Right cardiac atrium (tissue), 5 donors: ENCODE measurements around the gene DZIP1. TPM values are rescaled to one million over a fixed set of nuclear protein-coding genes. Genes with fewer than 3 reads are reported as not detected.

Source experiments
- ATAC-seq, 2 donors: fragments of 200-7000 bp; cut with Tn5 transposase; one replicate each; pipeline versions ENCODE4 v1.8.0 to v1.9.1; 2020; ENCODE audit warnings: moderate library complexity in 2 of 2, mild to moderate bottlenecking in 1 of 2
- DNase-seq, 3 donors: peaks; one replicate each; pipeline ENCODE4 v3.0.0-alpha.2; 2020
- H3K27ac ChIP-seq: one replicate; pipeline ENCODE4 v1.5.1; 2013; ENCODE audit warnings: mild to moderate bottlenecking, low read length, control low read depth, moderate library complexity
- H3K27me3 ChIP-seq: one replicate; pipeline ENCODE4 v1.6.1; 2013; ENCODE audit not compliant: control insufficient read depth, insufficient read depth
- H3K4me1 ChIP-seq: one replicate; pipeline ENCODE4 v1.6.1; 2013; ENCODE audit warnings: low read length; ENCODE audit not compliant: control insufficient read depth, insufficient read depth
- H3K4me3 ChIP-seq: one replicate; pipeline ENCODE4 v1.5.1; 2013; ENCODE audit warnings: low read length, control low read depth
- H3K9me3 ChIP-seq: one replicate; pipeline ENCODE4 v1.6.1; 2013; ENCODE audit warnings: low read length; ENCODE audit not compliant: control insufficient read depth
- WGBS: extraction: QIAGEN DNeasy Blood & Tissue Kit; methylation state at CpG from one replicate; pipeline ENCODE4 v1.1.7; 2013; 5-methylcytosine and 5-hydroxymethylcytosine counted together
- intact Hi-C, 4 donors: fragments of 100-400 bp; cut with DNase I; formaldehyde crosslinking; loops; one replicate each; pipeline versions ENCODE4 v1.11.0 to v1.14.0; 2022 to 2023
- polyA plus RNA-seq: library from polyadenylated mRNA; stranded (reverse); fragments of 200-250 nt; gene quantifications from one replicate; pipeline ENCODE4 v1.2.3, GENCODE V29; 2013
- total RNA-seq, 4 donors: library from RNA; stranded (reverse); fragmentation: NEBNext Ultra II Directional; extraction: Animal tissue kit (Norgen Biotek cat#: 25700); gene quantifications; one replicate each; pipeline ENCODE4 v1.2.1, GENCODE V29; 2021
- donor health status: healthy with polysubstance abuse.
- donor health status: DM: no; HTN: yes; CAD: no.
- donor health status: DM: no; HTN: no; CAD: no.
- donor health status: DM: no; HTN: yes; CAD: no; lungs with severe emphysema.
- donor health status: DM: yes; HTN: yes; CAD: no.

The DZIP1 gene
- total and polyA plus RNA-seq, 5 donors, result 3.4 to 6.9 (median 6.3) TPM

GRCh38 chr13:95623141-95623540, 21.4 kb downstream of the DZIP1 start:
- DNase-seq (no peak), ATAC-seq (no peak)
- 47% methylated on average over 5 of the region's 5 CpGs for WGBS
- Histone ChIP-seq H3K4me1 (no peaks in the 10 kb centered on the region), H3K9me3 (no peaks in the 10 kb centered on the region), H3K27ac (no peak overlapping the region), H3K27me3 (no peaks in the 10 kb centered on the region), H3K4me3 (no peak overlapping the region)
- intact Hi-C loops, result loop anchor here in 1 of 4 donors (10.0 kb wide), 1 partner anchor 212 kb away; no protein-coding TSS in a partner anchor

GRCh38 chr13:95620825-95621498, 23.5 kb downstream of the DZIP1 start:
- DNase-seq, result no peak
- no peaks in the 10 kb centered on the region for H3K27me3 ChIP-seq
- H3K4me1 ChIP-seq, result no peaks in the 10 kb centered on the region
- no peak overlapping the region for H3K4me3 ChIP-seq
- peak overlapping the region; percentile 42 for H3K27ac ChIP-seq
- 59% methylated on average over 10 of the region's 10 CpGs for WGBS
- ATAC-seq, result peak; percentile 16 to 51
- H3K9me3 ChIP-seq, result no peaks in the 10 kb centered on the region
- intact Hi-C loops, result loop anchor here in 1 of 4 donors (10.0 kb wide), 1 partner anchor 214 kb away; no protein-coding TSS in a partner anchor

GRCh38 chr13:95620030-95620824, 24.3 kb downstream of the DZIP1 start:
- no peaks in the 10 kb centered on the region for H3K4me1 ChIP-seq
- H3K9me3 ChIP-seq, result no peaks in the 10 kb centered on the region
- DNase-seq (no peak), ATAC-seq (no peak)
- H3K27ac ChIP-seq, result no peak overlapping the region
- H3K4me3 ChIP-seq, result no peak overlapping the region
- intact Hi-C loops, result loop anchor here in 1 of 4 donors (10.0 kb wide), 1 partner anchor 215 kb away; no protein-coding TSS in a partner anchor
- WGBS, result 65% methylated on average over 2 of the region's 2 CpGs
- H3K27me3 ChIP-seq, result no peaks in the 10 kb centered on the region

GRCh38 chr13:95615539-95615938, 29.0 kb downstream of the DZIP1 start:
- no peak for ATAC-seq
- Histone ChIP-seq H3K4me1 (no peaks in the 10 kb centered on the region), H3K27ac (no peak overlapping the region), H3K4me3 (no peak overlapping the region), H3K9me3 (no peaks in the 10 kb centered on the region), H3K27me3 (no peaks in the 10 kb centered on the region)
- no peak for DNase-seq
- intact Hi-C loops, result loop anchor here in 1 of 4 donors (5.0 kb wide), 1 partner anchor 222 kb away; no protein-coding TSS in a partner anchor
- WGBS, result 93% methylated on average over 3 of the region's 3 CpGs

GRCh38 chr13:95614641-95615245, 29.8 kb downstream of the DZIP1 start:
- no peaks in the 10 kb centered on the region for H3K9me3 ChIP-seq
- no peak overlapping the region for H3K4me3 ChIP-seq
- H3K27me3 ChIP-seq, result no peaks in the 10 kb centered on the region
- DNase-seq (no peak), ATAC-seq (no peak)
- no peaks in the 10 kb centered on the region for H3K4me1 ChIP-seq
- H3K27ac ChIP-seq, result no peak overlapping the region
- intact Hi-C loops, result loop anchor here in 1 of 4 donors (5.0 kb wide), 1 partner anchor 223 kb away; no protein-coding TSS in a partner anchor
- WGBS, result 90% methylated on average over 7 of the region's 7 CpGs

- Histone ChIP-seq H3K9me3 (no peaks in the 10 kb centered on the region), H3K4me3 (no peak overlapping the region), H3K27me3 (no peaks in the 10 kb centered on the region), H3K4me1 (no peaks in the 10 kb centered on the region), H3K27ac (no peak overlapping the region)
- intact Hi-C loops, result no loop called here
- ATAC-seq (no peak), DNase-seq (no peak)
- WGBS, result 64% methylated on average over 6 of the region's 6 CpGs
Measured at GRCh38 chr13:95608640-95609323, 35.7 kb downstream of the DZIP1 start.

GRCh38 chr13:95607366-95607765, 37.1 kb downstream of the DZIP1 start:
- DNase-seq, result no peak
- Histone ChIP-seq H3K27me3 (no peaks in the 10 kb centered on the region), H3K4me3 (no peak overlapping the region), H3K4me1 (no peaks in the 10 kb centered on the region), H3K9me3 (no peaks in the 10 kb centered on the region), H3K27ac (no peak overlapping the region)
- intact Hi-C loops, result no loop called here
- WGBS, result 14% methylated on average over 1 of the region's 1 CpG
- no peak for ATAC-seq

GRCh38 chr13:95605448-95606125, 38.9 kb downstream of the DZIP1 start:
- no peak overlapping the region for H3K27ac ChIP-seq
- H3K9me3 ChIP-seq, result no peaks in the 10 kb centered on the region
- 91% methylated on average over 3 of the region's 3 CpGs for WGBS
- ATAC-seq, result no peak
- H3K4me1 ChIP-seq, result no peaks in the 10 kb centered on the region
- intact Hi-C loops, result no loop called here
- DNase-seq, result no peak
- no peak overlapping the region for H3K4me3 ChIP-seq
- no peaks in the 10 kb centered on the region for H3K27me3 ChIP-seq

- no peak for ATAC-seq
- Histone ChIP-seq H3K9me3 (no peaks in the 10 kb centered on the region), H3K27me3 (no peaks in the 10 kb centered on the region), H3K27ac (no peak overlapping the region), H3K4me3 (no peak overlapping the region), H3K4me1 (no peaks in the 10 kb centered on the region)
- no peak for DNase-seq
- intact Hi-C loops, result no loop called here
- 91% methylated on average over 3 of the region's 3 CpGs for WGBS
Measured at GRCh38 chr13:95604556-95604915, 40.0 kb downstream of the DZIP1 start.

- 84% methylated on average over 12 of the region's 12 CpGs for WGBS
- intact Hi-C loops, result no loop called here
- peak; percentile 40 to 49 for ATAC-seq
Measured at GRCh38 chr13:95603887-95604555, 40.5 kb downstream of the DZIP1 start.

More at GRCh38 chr13:95603887-95604555, 40.5 kb downstream of the DZIP1 start:
- Histone ChIP-seq H3K27ac (no peak overlapping the region), H3K4me3 (no peak overlapping the region), H3K27me3 (no peaks in the 10 kb centered on the region), H3K4me1 (no peaks in the 10 kb centered on the region), H3K9me3 (no peaks in the 10 kb centered on the region)
- DNase-seq, result no peak
